SK-N-MC (cell line): ENCODE measurements around the gene NEURL1.

Experiments used
- DNase-seq: peaks from one replicate; pipeline ENCODE4 v3.0.0-alpha.2; 2011; ENCODE audit warnings: low read depth, low spot score
- H3K27ac ChIP-seq: fragments of 200-600 bp; sonication (generic); 2 replicates; pipeline ENCODE4 v1.5.1; 2016; ENCODE audit warnings: mixed run types
- H3K36me3 ChIP-seq: fragments of 200-600 bp; sonication (generic); 2 replicates; pipeline ENCODE4 v1.6.1; 2017; ENCODE audit warnings: antibody characterized with exemption, low read length, mixed read lengths; ENCODE audit not compliant: insufficient read depth
- H3K4me3 ChIP-seq: fragments of 200-600 bp; sonication (generic); 2 replicates; pipeline ENCODE4 v1.5.1; 2016
- H3K9ac ChIP-seq: fragments of 200-600 bp; sonication (generic); 2 replicates; pipeline ENCODE4 v1.8.0; 2017; ENCODE audit warnings: mixed run types, mixed read lengths; ENCODE audit not compliant: insufficient read length
- H3K9me3 ChIP-seq: fragments of 200-600 bp; sonication (generic); 2 replicates; pipeline ENCODE4 v1.6.1; 2017; ENCODE audit warnings: low read depth, mild to moderate bottlenecking, antibody characterized with exemption, low read length, moderate library complexity, mixed read lengths
- EZH2 ChIP-seq: fragments of 200-600 bp; sonication (generic); IDR thresholded peaks from one replicate; pipeline ENCODE4 v1.6.1; 2017; ENCODE audit warnings: antibody characterized with exemption
- FOXP2 ChIP-seq: optimal IDR thresholded peaks from 2 replicates; pipeline ENCODE3; 2011; ENCODE audit warnings: mild to moderate bottlenecking, moderate library complexity; ENCODE audit not compliant: insufficient read depth; ENCODE audit errors: extremely low read length, control extremely low read depth
- POLR2AphosphoS5 ChIP-seq: IDR thresholded peaks from 2 replicates; pipeline ENCODE4 v1.6.1; 2012; ENCODE audit warnings: mild to moderate bottlenecking, low read depth, low read length, borderline replicate concordance

The NEURL1 gene

DNA sequence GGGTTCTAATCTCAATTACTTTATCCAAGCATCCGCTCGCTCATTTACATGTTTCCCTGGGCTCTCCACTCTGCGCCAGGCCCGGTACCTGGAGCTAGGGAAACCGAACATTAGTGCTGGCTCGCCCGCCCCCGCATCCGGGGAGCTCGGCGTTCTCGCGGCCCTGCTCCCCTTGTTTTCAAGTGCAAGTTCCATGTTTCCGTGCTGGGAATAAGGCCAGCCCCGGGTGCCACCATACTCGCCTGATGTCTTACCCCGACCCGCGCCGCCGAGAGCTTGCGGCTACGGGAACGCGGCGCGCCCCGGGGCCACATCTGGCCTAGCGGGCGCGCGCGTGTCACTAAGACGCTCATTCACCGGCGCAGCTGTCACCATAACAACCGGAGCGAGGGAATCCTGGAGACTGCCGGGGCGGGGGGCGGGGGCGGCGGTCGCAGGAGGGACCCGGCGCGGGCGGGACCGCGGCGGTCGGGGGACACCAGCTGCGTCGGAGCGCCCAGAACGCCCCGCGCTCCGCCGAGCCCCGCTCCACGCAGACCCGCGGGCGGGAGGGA is at the start of gene NEURL1:
Gene NEURL1, plus strand, starts transcription at position 344 of the 554 bp plus-strand sequence. CDS start 683 bp downstream, outside the sequence.
- TF ChIP-seq POLR2AphosphoS5 (no peak), EZH2 (no peak), FOXP2 (no peak)
- Histone ChIP-seq H3K27ac (no peak within 1 kb of the TSS), H3K4me3 (peak within 1 kb of the TSS; percentile 53), H3K9ac (no peak within 1 kb of the TSS), H3K36me3 (no peaks in the 10 kb centered on the region), H3K9me3 (no peaks in the 10 kb centered on the region)
- no peak for DNase-seq

DNA sequence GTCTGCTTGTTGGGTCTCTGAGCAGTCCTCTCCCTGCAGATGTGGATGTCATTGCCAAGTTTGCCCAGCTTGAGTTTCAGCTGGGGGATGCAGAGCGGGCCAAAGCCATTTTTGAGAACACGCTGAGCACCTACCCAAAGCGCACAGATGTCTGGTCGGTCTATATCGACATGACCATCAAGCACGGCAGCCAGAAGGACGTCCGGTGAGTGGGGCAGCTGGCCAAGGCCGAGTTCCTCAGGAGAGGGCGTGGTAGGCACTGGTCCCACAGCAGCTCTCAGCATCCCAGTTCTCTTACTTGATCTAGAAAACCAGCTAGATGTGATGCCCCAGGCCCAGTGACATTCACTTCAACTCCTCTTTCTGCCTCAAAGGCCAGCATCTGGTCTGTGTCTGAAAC is 49.0 kb upstream of the NEURL1 start:
- peaks cover 15% of the 10 kb centered on the region; the same call in 1 of the 2 replicates for H3K36me3 ChIP-seq
- TF ChIP-seq EZH2 (no peak), POLR2AphosphoS5 (no peak), FOXP2 (no peak)

DNA sequence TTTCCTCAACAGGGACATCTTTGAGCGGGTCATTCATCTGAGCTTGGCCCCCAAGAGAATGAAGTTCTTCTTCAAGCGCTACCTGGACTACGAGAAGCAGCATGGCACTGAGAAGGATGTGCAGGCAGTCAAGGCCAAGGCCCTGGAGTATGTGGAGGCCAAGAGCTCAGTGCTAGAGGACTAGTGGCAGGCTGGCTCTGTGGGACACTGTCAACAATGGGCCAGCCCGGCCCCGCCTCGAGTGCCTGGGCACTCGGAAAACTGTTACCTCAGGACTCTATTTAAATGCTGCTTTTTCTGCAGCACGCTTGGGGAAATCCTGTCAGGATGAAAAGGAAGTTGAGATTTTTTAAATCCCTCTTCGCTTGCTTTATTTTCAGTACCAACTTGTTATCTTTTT is 48.1 kb upstream of the NEURL1 start:
- TF ChIP-seq POLR2AphosphoS5, result no peak
- TF ChIP-seq EZH2, result no peak
- TF ChIP-seq FOXP2, result no peak
- H3K36me3 ChIP-seq, result peaks cover 15% of the 10 kb centered on the region; the same call in 1 of the 2 replicates
- DNase-seq, result no peak
- no peaks in the 10 kb centered on the region for H3K9me3 ChIP-seq
- H3K27ac ChIP-seq, result no peak overlapping the region
- H3K4me3 ChIP-seq, result no peak overlapping the region
- no peak overlapping the region for H3K9ac ChIP-seq

More for the DNA sequence above, 49.0 kb upstream of the NEURL1 start:
- H3K27ac ChIP-seq, result no peak overlapping the region
- no peaks in the 10 kb centered on the region for H3K9me3 ChIP-seq
- H3K4me3 ChIP-seq, result no peak overlapping the region
- no peak for DNase-seq
- no peak overlapping the region for H3K9ac ChIP-seq

- H3K9me3 ChIP-seq, result no peaks in the 10 kb centered on the region
These were observed 47.5 kb upstream of the NEURL1 start for GRCh38 chr10:103445767-103446567.

GRCh38 chr10:103447187-103447586 is 46.3 kb upstream of the NEURL1 start:
- H3K9ac ChIP-seq, result no peak overlapping the region

More at GRCh38 chr10:103445767-103446567, 47.5 kb upstream of the NEURL1 start:
- no peak for TF ChIP-seq POLR2AphosphoS5
- TF ChIP-seq FOXP2, result no peak
- TF ChIP-seq EZH2, result no peak
- Histone ChIP-seq H3K4me3 (no peak overlapping the region), H3K36me3 (peaks cover 15% of the 10 kb centered on the region; the same call in 1 of the 2 replicates), H3K27ac (no peak overlapping the region), H3K9ac (no peak overlapping the region)
- no peak for DNase-seq

DNA sequence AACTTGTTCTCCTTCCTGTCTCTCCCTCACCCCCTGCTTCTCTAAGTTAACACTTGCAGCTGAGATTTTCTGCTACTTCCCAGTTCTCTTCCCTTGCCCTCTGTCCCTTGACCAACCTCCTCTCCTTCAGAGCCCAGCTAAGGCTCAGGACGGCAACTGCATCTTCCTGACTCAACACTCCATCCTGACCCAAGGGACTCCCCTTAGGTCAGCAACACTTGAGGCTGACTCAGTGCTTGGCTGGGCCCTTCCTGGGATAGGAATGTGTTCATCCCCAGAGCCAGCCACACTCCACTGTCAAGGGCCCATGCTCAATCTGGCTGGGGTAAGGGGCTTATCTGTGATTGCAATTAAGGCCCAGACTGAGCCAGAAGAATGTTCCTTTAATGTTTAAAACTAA is 44.8 kb upstream of the NEURL1 start:
- H3K9ac ChIP-seq, result no peak overlapping the region

More at GRCh38 chr10:103447187-103447586, 46.3 kb upstream of the NEURL1 start:
- Histone ChIP-seq H3K4me3 (no peak overlapping the region), H3K9me3 (no peaks in the 10 kb centered on the region), H3K36me3 (peaks cover 15% of the 10 kb centered on the region; the same call in 1 of the 2 replicates), H3K27ac (no peak overlapping the region)
- DNase-seq, result no peak
- TF ChIP-seq EZH2, result no peak
- no peak for TF ChIP-seq FOXP2
- TF ChIP-seq POLR2AphosphoS5, result no peak

DNA sequence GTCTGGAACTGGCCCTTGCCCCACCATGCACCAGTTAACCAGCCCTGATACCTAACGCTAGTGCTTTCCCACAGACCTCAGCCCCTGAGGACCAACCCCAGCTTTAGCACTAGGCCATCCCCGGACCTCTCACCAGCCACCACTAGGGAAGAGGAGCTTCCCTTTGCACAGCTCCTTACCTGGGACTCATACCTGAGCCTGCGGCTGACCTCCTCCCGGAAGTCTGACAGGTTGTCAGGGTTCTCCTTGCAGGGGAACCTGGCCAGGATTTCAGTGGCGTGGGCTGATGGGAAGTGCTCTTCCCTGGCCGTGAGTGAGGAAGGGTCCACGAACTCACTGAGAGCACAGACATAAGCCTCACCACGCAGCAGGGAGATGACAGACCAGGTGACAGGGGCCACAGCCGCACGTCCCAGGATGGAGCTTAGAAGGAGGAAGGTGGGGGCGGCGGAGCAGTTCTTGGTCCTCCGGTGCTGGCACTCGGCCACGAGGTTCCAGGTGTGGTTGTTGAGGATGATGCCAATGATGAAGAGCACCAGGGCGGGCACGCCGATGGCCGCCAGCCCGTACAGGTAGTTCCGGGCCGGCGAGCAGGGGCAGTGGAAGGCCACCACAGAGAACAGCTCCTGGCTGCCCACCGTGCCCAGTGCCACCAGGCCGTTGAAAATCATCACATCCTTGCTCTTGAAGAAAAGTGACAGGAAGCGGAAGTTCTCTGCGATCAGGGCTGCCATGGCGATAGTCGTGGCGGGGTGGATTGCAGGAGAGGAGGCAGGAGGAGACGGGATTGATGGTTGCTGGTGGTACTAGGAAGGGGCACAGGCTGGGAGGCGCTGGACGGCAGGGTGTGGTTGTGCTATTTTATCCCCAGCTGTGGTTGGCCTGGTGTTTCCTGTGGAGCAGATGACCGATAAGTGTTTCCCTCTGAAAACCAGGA is 44.0 kb upstream of the NEURL1 start:
- no peak overlapping the region for H3K9ac ChIP-seq
- no peak overlapping the region for H3K27ac ChIP-seq
- H3K4me3 ChIP-seq, result no peak overlapping the region

More for the DNA sequence above, 44.8 kb upstream of the NEURL1 start:
- H3K36me3 ChIP-seq, result peaks cover 12% of the 10 kb centered on the region; the same call in 1 of the 2 replicates
- no peaks in the 10 kb centered on the region for H3K9me3 ChIP-seq
- TF ChIP-seq EZH2, result no peak
- TF ChIP-seq FOXP2, result no peak
- no peak for TF ChIP-seq POLR2AphosphoS5
- H3K27ac ChIP-seq, result no peak overlapping the region
- no peak for DNase-seq
- no peak overlapping the region for H3K4me3 ChIP-seq

More for the DNA sequence above, 44.0 kb upstream of the NEURL1 start:
- peaks cover 12% of the 10 kb centered on the region; the same call in 1 of the 2 replicates for H3K36me3 ChIP-seq
- TF ChIP-seq EZH2, result no peak
- TF ChIP-seq POLR2AphosphoS5, result no peak
- no peak for TF ChIP-seq FOXP2
- H3K9me3 ChIP-seq, result no peaks in the 10 kb centered on the region
- DNase-seq, result no peak
